Stimulated activated CD8-positive, alpha-beta memory T cell treated with anti-CD3 and anti-CD28 coated beads, Interleukin-2, amount 100 ng/mL, for 1 hour (primary cell): ENCODE results near the gene FAM120AOS.

ENCODE experiments used
- DNase-seq, 2 donors: peaks; one replicate each; pipeline ENCODE4 v3.0.0-alpha.2; 2020; ENCODE audit warnings: low read depth in 2 of 2

FAM120AOS gene

GRCh38 chr9:93437996-93438395 is 15.4 kb downstream of the FAM120AOS start:
- DNase-seq, result no peak

- no peak for DNase-seq
These were observed 16.6 kb downstream of the FAM120AOS start for GRCh38 chr9:93436655-93437407.

DNA sequence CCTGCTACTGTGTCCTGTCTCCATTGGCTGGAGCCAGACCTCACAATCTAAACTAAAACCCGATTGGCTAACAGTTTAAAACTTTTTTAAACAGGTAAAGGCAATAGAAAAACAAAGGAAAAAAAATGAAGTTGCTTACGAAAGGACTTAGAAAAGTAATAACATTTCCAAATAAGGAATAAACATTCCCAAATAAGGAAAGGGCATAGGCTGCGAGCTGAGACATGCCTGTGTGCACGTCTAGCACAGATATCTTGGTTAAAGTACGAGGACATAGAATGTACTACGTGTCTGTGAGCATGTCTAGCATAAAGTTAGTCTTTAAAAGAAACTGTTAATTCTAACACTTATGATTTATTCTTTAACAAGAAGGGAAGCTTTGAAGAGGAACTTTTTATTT is 17.2 kb downstream of the FAM120AOS start:
- no peak for DNase-seq

DNA sequence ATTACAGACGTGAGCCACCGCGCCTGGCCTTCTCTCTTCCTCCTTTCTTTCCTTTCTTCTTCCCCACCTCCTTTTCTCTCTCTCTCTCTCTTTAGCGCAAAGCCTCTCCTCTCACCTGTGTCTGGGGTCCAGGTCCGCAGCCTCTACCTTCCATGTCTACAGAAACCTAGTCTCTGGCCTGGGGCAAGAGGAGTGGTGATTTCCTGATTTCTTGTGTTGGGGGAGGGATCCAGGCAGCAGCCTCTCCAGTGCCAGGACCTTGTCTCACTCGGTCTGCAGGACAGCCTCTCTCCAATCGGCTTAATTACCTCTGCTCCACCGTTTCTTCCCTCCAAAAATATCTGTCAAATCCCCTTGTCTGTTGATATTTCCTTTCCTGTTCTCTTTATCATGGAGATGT is 18.0 kb downstream of the FAM120AOS start:
- DNase-seq, result no peak

- DNase-seq, result no peak
These were observed 19.3 kb downstream of the FAM120AOS start for GRCh38 chr9:93434056-93434455.

DNA sequence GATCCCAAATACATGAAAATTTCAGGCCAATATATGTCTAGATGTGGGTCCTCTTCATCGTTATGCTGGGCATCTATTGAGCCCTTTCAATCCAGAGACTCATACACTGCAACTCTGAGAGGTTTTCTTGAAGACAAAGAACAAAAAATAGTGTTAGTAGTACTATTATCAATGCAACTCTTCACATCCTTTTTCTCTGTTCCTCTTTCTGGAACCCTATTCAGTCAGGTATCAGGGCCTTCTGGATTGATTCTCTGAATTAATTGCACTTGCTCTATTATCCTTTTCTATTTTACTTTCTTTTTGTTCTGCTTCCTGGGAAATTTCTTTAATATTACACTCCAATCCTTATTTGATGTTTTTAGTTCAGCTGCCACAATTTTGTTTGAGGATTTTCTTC is 20.4 kb downstream of the FAM120AOS start:
- DNase-seq, result no peak

- DNase-seq, result no peak
These were observed 21.8 kb downstream of the FAM120AOS start for GRCh38 chr9:93431539-93432105.

DNA sequence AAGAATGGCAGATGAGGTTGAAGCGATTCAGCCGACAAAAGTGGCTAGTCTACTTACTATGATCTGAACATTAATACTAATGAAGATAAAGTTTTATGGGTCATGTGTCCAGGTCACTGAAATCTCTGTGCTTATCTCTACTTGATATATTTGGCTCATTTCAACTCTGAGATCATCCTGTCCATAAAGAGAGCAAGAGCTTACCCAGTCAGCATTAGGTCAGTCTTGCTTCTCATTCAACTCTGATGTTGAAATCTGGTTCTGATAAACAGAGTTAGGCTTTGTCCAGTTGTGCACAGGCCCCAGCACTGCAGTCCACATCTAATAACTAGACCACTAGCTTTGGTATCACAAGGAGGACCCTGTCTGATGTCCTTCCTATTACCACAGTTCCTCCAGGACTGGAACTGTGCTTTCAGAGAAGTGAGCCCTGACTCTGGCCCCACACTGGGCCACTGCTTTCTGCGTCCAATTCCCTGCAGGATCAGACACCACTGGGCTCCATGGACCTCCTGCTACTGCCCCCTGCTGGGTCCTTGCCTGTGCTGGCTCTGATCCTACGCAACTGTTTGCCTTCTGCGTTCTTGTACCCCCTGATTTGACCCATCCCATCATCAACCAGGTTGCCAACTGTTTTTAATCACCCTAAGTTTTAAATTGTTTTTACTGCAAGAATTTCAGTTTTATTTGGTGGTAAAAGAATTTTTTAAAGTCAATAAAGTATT is 25.6 kb downstream of the FAM120AOS start:
- no peak for DNase-seq

DNA sequence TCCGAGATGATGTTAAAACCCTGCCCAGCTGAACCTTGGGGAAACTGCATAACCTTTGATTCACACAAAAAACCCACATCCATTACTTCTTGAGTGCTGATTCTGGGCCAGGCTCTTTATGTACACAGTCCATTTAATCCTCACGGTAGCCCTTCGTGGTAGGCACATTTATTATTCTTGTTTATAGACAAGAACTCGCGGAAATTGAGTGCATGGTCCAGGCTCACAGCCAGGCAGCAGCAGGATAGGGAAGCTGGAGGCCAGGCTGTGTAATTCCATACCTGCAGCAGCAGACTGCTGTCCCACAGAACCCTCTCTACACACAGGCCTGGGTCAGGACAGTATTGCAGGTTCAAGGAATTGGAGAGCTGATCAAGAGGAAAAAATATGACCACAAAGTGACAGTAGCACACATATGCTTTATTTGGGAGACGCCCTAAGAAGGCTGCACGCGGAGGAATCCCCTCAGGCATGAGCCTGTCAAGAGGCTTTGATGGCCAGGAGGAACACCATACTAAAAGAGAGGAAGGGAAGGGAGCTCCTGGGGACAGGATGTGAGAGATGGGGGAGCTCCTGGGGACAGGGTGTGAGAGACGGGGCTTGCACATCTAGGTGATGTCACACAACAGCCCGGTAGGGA is 30.3 kb downstream of the FAM120AOS start:
- no peak for DNase-seq

- no peak for DNase-seq
These were observed 34.4 kb downstream of the FAM120AOS start for GRCh38 chr9:93419023-93419422.

GRCh38 chr9:93417538-93417937 is 35.8 kb downstream of the FAM120AOS start:
- DNase-seq, result no peak

GRCh38 chr9:93416530-93417235 is 36.7 kb downstream of the FAM120AOS start:
- DNase-seq, result no peak

GRCh38 chr9:93415176-93415690 is 38.1 kb downstream of the FAM120AOS start:
- no peak for DNase-seq

GRCh38 chr9:93413530-93413929 is 39.9 kb downstream of the FAM120AOS start:
- no peak for DNase-seq

GRCh38 chr9:93406371-93406770 is 47.0 kb downstream of the FAM120AOS start:
- no peak for DNase-seq

DNA sequence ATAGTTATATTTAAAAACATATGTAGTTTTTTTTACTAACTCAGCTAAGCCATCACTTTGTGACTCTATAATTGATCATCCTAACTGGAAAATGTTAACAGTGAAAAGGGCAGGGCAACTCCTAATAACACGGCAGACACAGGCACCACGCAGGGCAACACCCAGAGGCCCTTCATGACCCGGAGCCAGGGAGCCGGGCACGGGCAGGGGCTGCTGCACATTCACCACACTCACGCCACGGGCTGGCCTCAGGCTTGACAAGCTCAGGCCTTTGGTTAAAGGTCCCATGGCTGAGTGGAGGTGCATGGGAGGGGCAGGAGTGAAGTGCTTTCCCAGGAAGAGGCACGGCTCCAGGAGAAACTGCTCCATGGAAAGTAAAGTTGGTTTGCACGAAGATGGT is 54.9 kb downstream of the FAM120AOS start:
- no peak for DNase-seq

DNA sequence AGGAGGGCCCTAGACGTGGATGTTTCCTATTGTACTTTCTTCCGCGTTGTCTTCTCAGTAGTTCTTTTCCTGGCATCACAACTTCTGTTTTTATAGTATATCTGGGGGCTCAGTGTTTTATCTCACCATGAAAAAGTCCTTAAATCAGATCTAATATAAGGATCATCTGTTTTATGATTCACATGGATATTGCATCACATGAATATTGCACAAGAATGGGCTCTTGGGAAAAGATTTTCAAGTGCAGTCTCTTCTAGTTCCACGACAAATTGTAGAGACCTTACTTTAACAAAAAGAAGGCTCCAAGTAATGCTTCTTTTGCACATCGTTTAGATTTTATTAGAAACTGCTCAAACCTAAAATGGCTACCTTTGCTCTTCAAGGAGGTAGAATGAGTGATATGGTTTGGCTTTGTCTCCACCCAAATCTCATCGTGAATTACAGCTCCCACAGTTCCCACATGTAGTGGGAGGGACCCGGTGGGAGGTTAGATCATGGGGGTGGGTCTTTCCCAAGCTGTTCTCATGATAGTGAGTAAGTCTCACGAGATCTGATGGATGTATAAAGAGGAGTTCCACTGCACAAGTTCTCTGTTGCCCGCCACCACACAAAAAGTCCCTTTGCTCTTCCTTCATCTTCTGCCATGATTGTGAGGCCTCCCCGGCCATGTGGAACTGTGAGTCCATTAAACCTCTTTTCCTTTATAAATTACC is 55.6 kb downstream of the FAM120AOS start:
- no peak for DNase-seq
